Stimulated activated CD4-positive, alpha-beta T cell treated with anti-CD3 and anti-CD28 coated beads, Interleukin-4, amount 100 ng/mL, for 24 hours (primary cell): Measurements from ENCODE around the gene FOXD1.
"Not testable (repeated sequence)": the region's sequence is repeated elsewhere in the genome, so short reads cannot be mapped to it uniquely, and the experiment has no call there.

Experiments
- DNase-seq: peaks from one replicate; pipeline ENCODE4 v3.0.0-alpha.2; 2020

FOXD1 gene

GRCh38 chr5:73411936-73412596 is 36.5 kb downstream of the FOXD1 start:
- no peak for DNase-seq

- DNase-seq: not testable (repeated sequence)
These were observed 38.6 kb downstream of the FOXD1 start for GRCh38 chr5:73409927-73410326.

- no peak for DNase-seq
These were observed 42.9 kb downstream of the FOXD1 start for GRCh38 chr5:73405691-73406090.

GRCh38 chr5:73399775-73400174 is 48.8 kb downstream of the FOXD1 start:
- DNase-seq: no peak
